ENCODE data around the gene HNF4A. TPM values are rescaled to one million over a fixed set of nuclear protein-coding genes. Genes with fewer than 3 reads are reported as not detected.

HNF4A gene
- total and polyA plus RNA-seq, 2 of the 13 experiments (the other 11 are each of a cell fraction or from before 2014, with no cell fraction given): 80.9 to 169 TPM

DNA sequence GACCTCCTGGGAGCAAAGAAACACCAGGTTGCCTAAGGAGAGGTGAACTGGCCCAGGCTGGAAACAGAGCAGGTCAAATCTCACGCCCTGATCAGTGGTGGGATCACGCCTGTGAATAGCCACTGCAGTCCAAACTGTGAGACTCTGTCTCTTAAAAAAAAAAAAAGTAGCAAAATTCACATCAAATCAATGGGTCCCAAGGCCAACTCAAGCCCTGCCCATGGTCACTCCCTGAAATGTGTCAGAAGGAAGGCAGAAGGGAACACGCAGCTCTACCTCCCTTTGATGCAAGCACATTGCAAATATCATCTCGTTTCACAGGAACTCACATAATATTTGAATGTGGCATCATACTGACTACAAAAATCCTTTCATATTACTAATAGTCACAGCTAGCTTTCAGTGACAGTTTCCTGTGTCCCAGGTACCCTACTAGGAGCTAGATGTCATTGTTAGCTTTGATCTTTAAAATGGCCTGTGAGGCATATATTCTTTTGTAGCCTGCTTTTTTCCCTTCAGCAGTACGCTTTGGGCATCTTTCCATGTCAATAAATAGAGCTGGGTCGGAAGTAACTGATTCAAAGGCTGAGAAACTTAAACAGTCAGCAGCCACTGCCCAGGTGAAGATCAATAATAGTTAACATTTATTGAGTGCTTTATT, 105.8 kb downstream of the HNF4A start (continued):
- TF ChIP-seq, protein P1, sequence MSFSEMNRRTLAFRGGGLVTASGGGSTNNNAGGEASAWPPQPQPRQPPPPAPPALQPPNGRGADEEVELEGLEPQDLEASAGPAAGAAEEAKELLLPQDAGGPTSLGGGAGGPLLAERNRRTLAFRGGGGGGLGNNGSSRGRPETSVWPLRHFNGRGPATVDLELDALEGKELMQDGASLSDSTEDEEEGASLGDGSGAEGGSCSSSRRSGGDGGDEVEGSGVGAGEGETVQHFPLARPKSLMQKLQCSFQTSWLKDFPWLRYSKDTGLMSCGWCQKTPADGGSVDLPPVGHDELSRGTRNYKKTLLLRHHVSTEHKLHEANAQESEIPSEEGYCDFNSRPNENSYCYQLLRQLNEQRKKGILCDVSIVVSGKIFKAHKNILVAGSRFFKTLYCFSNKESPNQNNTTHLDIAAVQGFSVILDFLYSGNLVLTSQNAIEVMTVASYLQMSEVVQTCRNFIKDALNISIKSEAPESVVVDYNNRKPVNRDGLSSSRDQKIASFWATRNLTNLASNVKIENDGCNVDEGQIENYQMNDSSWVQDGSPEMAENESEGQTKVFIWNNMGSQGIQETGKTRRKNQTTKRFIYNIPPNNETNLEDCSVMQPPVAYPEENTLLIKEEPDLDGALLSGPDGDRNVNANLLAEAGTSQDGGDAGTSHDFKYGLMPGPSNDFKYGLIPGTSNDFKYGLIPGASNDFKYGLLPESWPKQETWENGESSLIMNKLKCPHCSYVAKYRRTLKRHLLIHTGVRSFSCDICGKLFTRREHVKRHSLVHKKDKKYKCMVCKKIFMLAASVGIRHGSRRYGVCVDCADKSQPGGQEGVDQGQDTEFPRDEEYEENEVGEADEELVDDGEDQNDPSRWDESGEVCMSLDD (CRISPR knock-in tag; IDR thresholded peaks at IDR 0.05; ENCODE audit: borderline replicate concordance): no peak
- TF ChIP-seq FOXM1 (CRISPR knock-in tag; IDR thresholded peaks at IDR 0.05) (no peak), SALL2 (CRISPR knock-in tag; IDR thresholded peaks at IDR 0.05) (no peak), ZNF558 (CRISPR knock-in tag; IDR thresholded peaks at IDR 0.05; ENCODE audit: borderline replicate concordance) (no peak), ZNF569 (CRISPR knock-in tag; IDR thresholded peaks at IDR 0.05; ENCODE audit: borderline replicate concordance) (no peak), SOX6 (IDR thresholded peaks at IDR 0.05) (no peak), SOX6 (CRISPR knock-in tag; IDR thresholded peaks at IDR 0.05) (peak; percentile 94), TAF15 (IDR thresholded peaks at IDR 0.05; ENCODE audit: low read depth, low read length, poor library complexity, severe bottlenecking) (no peak), ZNF256 (CRISPR knock-in tag; conservative IDR thresholded peaks at IDR 0.05) (no peak), PHF20 (CRISPR knock-in tag; IDR thresholded peaks at IDR 0.05) (no peak), ZNF143 (CRISPR knock-in tag; IDR thresholded peaks at IDR 0.05) (no peak), EEA1 (CRISPR knock-in tag; IDR thresholded peaks at IDR 0.05; ENCODE audit: borderline replicate concordance) (no peak), SNAPC2 (CRISPR knock-in tag; IDR thresholded peaks at IDR 0.05) (0 out of 2 replicates have a peak, but pooled peaks have one; percentile 19), KLF16 (CRISPR knock-in tag; IDR thresholded peaks at IDR 0.05) (peak in 1 of 2 experiments; percentile 43; a peak in 2 of 4 replicates)
- TF ChIP-seq, protein P2, sequence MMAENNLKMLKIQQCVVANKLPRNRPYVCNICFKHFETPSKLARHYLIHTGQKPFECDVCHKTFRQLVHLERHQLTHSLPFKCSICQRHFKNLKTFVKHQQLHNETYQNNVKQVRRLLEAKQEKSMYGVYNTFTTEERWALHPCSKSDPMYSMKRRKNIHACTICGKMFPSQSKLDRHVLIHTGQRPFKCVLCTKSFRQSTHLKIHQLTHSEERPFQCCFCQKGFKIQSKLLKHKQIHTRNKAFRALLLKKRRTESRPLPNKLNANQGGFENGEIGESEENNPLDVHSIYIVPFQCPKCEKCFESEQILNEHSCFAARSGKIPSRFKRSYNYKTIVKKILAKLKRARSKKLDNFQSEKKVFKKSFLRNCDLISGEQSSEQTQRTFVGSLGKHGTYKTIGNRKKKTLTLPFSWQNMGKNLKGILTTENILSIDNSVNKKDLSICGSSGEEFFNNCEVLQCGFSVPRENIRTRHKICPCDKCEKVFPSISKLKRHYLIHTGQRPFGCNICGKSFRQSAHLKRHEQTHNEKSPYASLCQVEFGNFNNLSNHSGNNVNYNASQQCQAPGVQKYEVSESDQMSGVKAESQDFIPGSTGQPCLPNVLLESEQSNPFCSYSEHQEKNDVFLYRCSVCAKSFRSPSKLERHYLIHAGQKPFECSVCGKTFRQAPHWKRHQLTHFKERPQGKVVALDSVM (CRISPR knock-in tag; IDR thresholded peaks at IDR 0.05): no peak
- TF ChIP-seq, protein P3, sequence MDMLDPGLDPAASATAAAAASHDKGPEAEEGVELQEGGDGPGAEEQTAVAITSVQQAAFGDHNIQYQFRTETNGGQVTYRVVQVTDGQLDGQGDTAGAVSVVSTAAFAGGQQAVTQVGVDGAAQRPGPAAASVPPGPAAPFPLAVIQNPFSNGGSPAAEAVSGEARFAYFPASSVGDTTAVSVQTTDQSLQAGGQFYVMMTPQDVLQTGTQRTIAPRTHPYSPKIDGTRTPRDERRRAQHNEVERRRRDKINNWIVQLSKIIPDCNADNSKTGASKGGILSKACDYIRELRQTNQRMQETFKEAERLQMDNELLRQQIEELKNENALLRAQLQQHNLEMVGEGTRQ (IDR thresholded peaks at IDR 0.05; ENCODE audit: low read depth, low read length): no peak
- TF ChIP-seq, protein P3 (CRISPR knock-in tag; IDR thresholded peaks at IDR 0.05; ENCODE audit: borderline replicate concordance): no peak
- TF ChIP-seq, protein P4, sequence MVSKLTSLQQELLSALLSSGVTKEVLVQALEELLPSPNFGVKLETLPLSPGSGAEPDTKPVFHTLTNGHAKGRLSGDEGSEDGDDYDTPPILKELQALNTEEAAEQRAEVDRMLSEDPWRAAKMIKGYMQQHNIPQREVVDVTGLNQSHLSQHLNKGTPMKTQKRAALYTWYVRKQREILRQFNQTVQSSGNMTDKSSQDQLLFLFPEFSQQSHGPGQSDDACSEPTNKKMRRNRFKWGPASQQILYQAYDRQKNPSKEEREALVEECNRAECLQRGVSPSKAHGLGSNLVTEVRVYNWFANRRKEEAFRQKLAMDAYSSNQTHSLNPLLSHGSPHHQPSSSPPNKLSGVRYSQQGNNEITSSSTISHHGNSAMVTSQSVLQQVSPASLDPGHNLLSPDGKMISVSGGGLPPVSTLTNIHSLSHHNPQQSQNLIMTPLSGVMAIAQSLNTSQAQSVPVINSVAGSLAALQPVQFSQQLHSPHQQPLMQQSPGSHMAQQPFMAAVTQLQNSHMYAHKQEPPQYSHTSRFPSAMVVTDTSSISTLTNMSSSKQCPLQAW (CRISPR knock-in tag; IDR thresholded peaks at IDR 0.05): peak; percentile 18
- TF ChIP-seq, protein P5, sequence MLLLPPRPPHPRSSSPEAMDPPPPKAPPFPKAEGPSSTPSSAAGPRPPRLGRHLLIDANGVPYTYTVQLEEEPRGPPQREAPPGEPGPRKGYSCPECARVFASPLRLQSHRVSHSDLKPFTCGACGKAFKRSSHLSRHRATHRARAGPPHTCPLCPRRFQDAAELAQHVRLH (CRISPR knock-in tag; IDR thresholded peaks at IDR 0.05; ENCODE audit: borderline replicate concordance, low read depth): no peak; the same call in 1 of the 2 replicates
